Astrocyte (in vitro differentiated cells and primary cell): ENCODE measurements around the gene TDP1. TPM values are rescaled to one million over a fixed set of nuclear protein-coding genes. Genes with fewer than 3 reads are reported as not detected.

Experiments
- DNase-seq: peaks from one replicate; pipeline ENCODE4 v3.0.0-alpha.2; 2010; ENCODE audit warnings: low read depth
- FAIRE-seq: peaks from 2 replicates; lab custom pipeline; 2011; peaks lifted over from hg19 to GRCh38; lab: Jason Lieb, UNC
- H2AFZ ChIP-seq: 2 replicates; pipeline ENCODE4 v1.6.0; 2012; ENCODE audit warnings: low read depth, low read length, inconsistent platforms
- H3K27ac ChIP-seq: 2 replicates; pipeline ENCODE4 v1.5.1; 2011; ENCODE audit warnings: low read depth, low read length, inconsistent platforms
- H3K27me3 ChIP-seq: 2 replicates; pipeline ENCODE4 v1.6.0; 2011; ENCODE audit warnings: low read length, inconsistent platforms; ENCODE audit not compliant: insufficient read depth
- H3K36me3 ChIP-seq: 2 replicates; pipeline ENCODE4 v1.5.1; 2011; ENCODE audit warnings: low read length, inconsistent platforms; ENCODE audit not compliant: insufficient read depth
- H3K4me1 ChIP-seq: 2 replicates; pipeline ENCODE4 v1.5.1; 2011; ENCODE audit warnings: low read length, inconsistent platforms; ENCODE audit not compliant: insufficient read depth
- H3K4me2 ChIP-seq: 2 replicates; pipeline ENCODE4 v1.6.0; 2012; ENCODE audit warnings: low read length, inconsistent platforms
- H3K4me3 ChIP-seq: 2 replicates; pipeline ENCODE4 v1.5.1; 2011; ENCODE audit warnings: low read depth, mild to moderate bottlenecking, low read length, inconsistent platforms; ENCODE audit not compliant: insufficient read depth
- H3K79me2 ChIP-seq: 2 replicates; pipeline ENCODE4 v1.6.0; 2012; ENCODE audit warnings: mild to moderate bottlenecking, low read length, inconsistent platforms; ENCODE audit not compliant: insufficient read depth
- H3K9ac ChIP-seq: 2 replicates; pipeline ENCODE4 v1.6.0; 2012; ENCODE audit warnings: mild to moderate bottlenecking, low read length, inconsistent platforms
- H3K9me3 ChIP-seq: 2 replicates; pipeline ENCODE4 v1.5.1; 2012; ENCODE audit warnings: low read depth, mild to moderate bottlenecking, low read length, inconsistent platforms; ENCODE audit not compliant: insufficient read depth
- H4K20me1 ChIP-seq: 2 replicates; pipeline ENCODE4 v1.6.0; 2012; ENCODE audit warnings: low read length, inconsistent platforms; ENCODE audit not compliant: insufficient read depth
- H3K27ac Mint-ChIP-seq: one replicate; pipeline ENCODE4 v1.8.0; 2021; ENCODE audit warnings: mild to moderate bottlenecking, mixed read lengths; ENCODE audit not compliant: unreplicated experiment
- H3K27me3 Mint-ChIP-seq: one replicate; pipeline ENCODE4 v1.8.0; 2021; ENCODE audit warnings: low read depth, mixed read lengths; ENCODE audit not compliant: unreplicated experiment
- H3K36me3 Mint-ChIP-seq: one replicate; pipeline ENCODE4 v1.8.0; 2021; ENCODE audit warnings: low read depth, mixed read lengths; ENCODE audit not compliant: unreplicated experiment
- H3K4me1 Mint-ChIP-seq: one replicate; pipeline ENCODE4 v1.8.0; 2021; ENCODE audit warnings: low read depth, mixed read lengths; ENCODE audit not compliant: unreplicated experiment
- H3K4me3 Mint-ChIP-seq: one replicate; pipeline ENCODE4 v1.8.0; 2021; ENCODE audit warnings: mild to moderate bottlenecking, moderate library complexity, mixed read lengths; ENCODE audit not compliant: unreplicated experiment
- H3K9me3 Mint-ChIP-seq: one replicate; pipeline ENCODE4 v1.8.0; 2021; ENCODE audit warnings: mild to moderate bottlenecking, mixed read lengths; ENCODE audit not compliant: unreplicated experiment
- EZH2 ChIP-seq: IDR thresholded peaks from 2 replicates; pipeline ENCODE4 v1.6.1; 2012; ENCODE audit warnings: mild to moderate bottlenecking, low read length, inconsistent platforms; ENCODE audit not compliant: insufficient read depth
- total RNA-seq: library from RNA; stranded (reverse); gene quantifications from 2 replicates; pipeline ENCODE4 v1.2.1, GENCODE V29; 2021
- TF ChIP-seq, protein P1 (sequence below): IDR thresholded peaks from 2 replicates; pipeline ENCODE4 v1.5.1; 2011; ENCODE audit warnings: low read depth, mild to moderate bottlenecking, inconsistent platforms, low read length, moderate library complexity; ENCODE audit not compliant: insufficient read depth

Gene TDP1
- total RNA-seq, 1 donor from 2014 or later = 17.0 TPM

DNA sequence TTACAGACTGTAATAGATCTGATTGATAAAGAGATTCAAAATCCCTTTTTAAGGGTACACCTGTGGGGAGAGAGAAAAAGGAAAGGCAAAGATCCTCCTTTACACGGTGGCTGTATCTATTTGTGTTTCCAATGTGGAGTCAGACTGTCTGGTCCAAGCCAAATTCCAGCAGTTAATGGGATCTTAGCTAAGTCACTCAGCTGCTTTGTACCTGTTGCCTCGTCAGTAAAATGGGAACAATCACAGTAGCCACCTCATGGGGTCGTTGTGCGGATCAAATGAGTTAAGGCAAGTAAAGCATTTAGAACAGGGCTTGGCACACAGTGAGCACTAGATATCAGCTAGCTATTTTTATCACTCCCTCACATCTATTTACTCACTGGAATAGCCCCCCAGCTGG is 48.1 kb upstream of the TDP1 start:
- H2AFZ ChIP-seq = no peak overlapping the region
- peaks cover 5% of the 10 kb centered on the region for H3K9me3 Mint-ChIP-seq
- DNase-seq = no peak

DNA sequence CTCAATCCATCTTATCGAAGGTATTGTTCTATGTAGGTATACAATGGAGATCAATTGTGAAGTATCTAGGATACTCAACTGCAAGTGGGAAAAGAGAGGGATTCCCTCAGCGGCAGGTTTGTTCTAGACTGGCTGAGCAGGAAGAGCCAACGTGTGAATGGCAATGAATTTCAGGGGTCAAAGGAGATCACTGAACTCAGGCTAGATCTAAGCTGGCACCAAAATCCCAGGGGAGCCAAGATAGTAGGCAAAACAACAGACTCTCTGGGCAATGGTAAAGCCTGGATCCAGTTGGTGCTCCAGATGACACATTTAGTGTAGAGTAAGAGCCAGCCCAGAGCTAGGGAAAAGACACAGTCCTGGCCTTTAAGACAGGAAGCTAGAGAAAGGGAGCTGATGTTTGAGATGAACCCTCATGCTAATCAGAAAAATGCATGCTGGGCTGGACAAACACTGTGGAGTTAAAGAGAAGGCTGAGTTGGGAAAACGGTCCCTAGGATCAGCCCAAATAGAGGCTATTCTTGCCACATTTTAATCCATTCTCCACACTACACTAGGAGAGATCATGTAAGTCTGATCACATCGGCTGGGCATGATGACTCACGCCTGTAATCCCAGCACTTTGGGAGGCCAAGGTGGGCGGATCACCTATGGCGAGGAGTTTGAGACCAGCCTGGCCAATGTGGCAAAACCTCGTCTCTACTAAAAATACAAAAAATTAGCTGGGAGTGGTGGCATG is 46.8 kb upstream of the TDP1 start:
- Histone ChIP-seq H3K9ac (no peak overlapping the region), H4K20me1 (no peaks in the 10 kb centered on the region), H3K4me3 (no peak overlapping the region), H3K9me3 (no peaks in the 10 kb centered on the region), H3K27me3 (no peaks in the 10 kb centered on the region), H3K4me1 (peaks cover 29% of the 10 kb centered on the region), H2AFZ (no peak overlapping the region), H3K4me2 (no peak overlapping the region), H3K79me2 (no peaks in the 10 kb centered on the region), H3K36me3 (no peaks in the 10 kb centered on the region), H3K27ac (no peak overlapping the region)
- H3K36me3 Mint-ChIP-seq = no peaks in the 10 kb centered on the region
- H3K4me3 Mint-ChIP-seq = no peak overlapping the region
- TF ChIP-seq, protein P1, sequence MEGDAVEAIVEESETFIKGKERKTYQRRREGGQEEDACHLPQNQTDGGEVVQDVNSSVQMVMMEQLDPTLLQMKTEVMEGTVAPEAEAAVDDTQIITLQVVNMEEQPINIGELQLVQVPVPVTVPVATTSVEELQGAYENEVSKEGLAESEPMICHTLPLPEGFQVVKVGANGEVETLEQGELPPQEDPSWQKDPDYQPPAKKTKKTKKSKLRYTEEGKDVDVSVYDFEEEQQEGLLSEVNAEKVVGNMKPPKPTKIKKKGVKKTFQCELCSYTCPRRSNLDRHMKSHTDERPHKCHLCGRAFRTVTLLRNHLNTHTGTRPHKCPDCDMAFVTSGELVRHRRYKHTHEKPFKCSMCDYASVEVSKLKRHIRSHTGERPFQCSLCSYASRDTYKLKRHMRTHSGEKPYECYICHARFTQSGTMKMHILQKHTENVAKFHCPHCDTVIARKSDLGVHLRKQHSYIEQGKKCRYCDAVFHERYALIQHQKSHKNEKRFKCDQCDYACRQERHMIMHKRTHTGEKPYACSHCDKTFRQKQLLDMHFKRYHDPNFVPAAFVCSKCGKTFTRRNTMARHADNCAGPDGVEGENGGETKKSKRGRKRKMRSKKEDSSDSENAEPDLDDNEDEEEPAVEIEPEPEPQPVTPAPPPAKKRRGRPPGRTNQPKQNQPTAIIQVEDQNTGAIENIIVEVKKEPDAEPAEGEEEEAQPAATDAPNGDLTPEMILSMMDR = no peak
- no peak overlapping the region for H3K27ac Mint-ChIP-seq
- peaks cover 5% of the 10 kb centered on the region for H3K9me3 Mint-ChIP-seq
- DNase-seq (no peak), FAIRE-seq (no peak)
- H3K4me1 Mint-ChIP-seq = peaks cover 39% of the 10 kb centered on the region
- H3K27me3 Mint-ChIP-seq = no peaks in the 10 kb centered on the region

More for the DNA sequence above, 48.1 kb upstream of the TDP1 start:
- Mint-ChIP-seq H3K4me1 (peaks cover 34% of the 10 kb centered on the region), H3K4me3 (no peak overlapping the region), H3K36me3 (no peaks in the 10 kb centered on the region), H3K27me3 (no peaks in the 10 kb centered on the region), H3K27ac (no peak overlapping the region)
- H3K4me3 ChIP-seq = no peak overlapping the region
- H3K79me2 ChIP-seq = no peaks in the 10 kb centered on the region
- TF ChIP-seq, protein P1 = no peak
- TF ChIP-seq EZH2 = no peak
- no peaks in the 10 kb centered on the region for H3K27me3 ChIP-seq
- H3K4me2 ChIP-seq = no peak overlapping the region
- no peak for FAIRE-seq
- no peak overlapping the region for H3K9ac ChIP-seq
- H4K20me1 ChIP-seq = no peaks in the 10 kb centered on the region
- peaks cover 23% of the 10 kb centered on the region for H3K4me1 ChIP-seq
- no peaks in the 10 kb centered on the region for H3K36me3 ChIP-seq
- no peaks in the 10 kb centered on the region for H3K9me3 ChIP-seq
- H3K27ac ChIP-seq = no peak overlapping the region

DNA sequence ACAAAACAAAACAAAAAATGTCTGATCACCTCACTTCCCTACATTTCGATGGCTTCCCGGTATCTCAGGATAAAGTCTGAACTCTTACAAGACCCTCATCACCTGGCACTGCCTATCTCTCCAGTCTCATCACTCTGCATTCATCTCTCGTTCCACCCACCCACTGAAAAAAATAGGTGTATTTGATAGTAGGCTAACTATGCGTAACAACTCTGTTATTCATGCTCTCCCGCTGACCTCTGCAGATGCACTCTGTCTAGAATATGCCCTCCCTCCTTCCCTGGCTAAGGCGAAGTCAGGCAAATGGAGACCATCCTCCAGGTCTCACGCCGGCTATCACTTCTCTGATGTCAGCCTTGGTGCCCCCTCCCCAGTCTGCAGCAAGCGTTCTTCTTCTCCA is 46.1 kb upstream of the TDP1 start:
- Mint-ChIP-seq H3K4me3 (no peak overlapping the region), H3K36me3 (no peaks in the 10 kb centered on the region), H3K27me3 (no peaks in the 10 kb centered on the region), H3K9me3 (peaks cover 5% of the 10 kb centered on the region), H3K4me1 (peaks cover 39% of the 10 kb centered on the region), H3K27ac (no peak overlapping the region)
- Histone ChIP-seq H3K27me3 (no peaks in the 10 kb centered on the region), H3K4me1 (peaks cover 29% of the 10 kb centered on the region), H3K27ac (no peak overlapping the region), H3K4me3 (no peak overlapping the region), H3K9me3 (no peaks in the 10 kb centered on the region), H3K36me3 (no peaks in the 10 kb centered on the region), H3K9ac (no peak overlapping the region), H3K4me2 (no peak overlapping the region), H3K79me2 (no peaks in the 10 kb centered on the region), H4K20me1 (no peaks in the 10 kb centered on the region), H2AFZ (no peak overlapping the region)
- FAIRE-seq (no peak), DNase-seq (no peak)
- TF ChIP-seq EZH2 = no peak
- TF ChIP-seq, protein P1 = no peak
